Panc1 (cell line): ENCODE data around the gene KIF26A. TPM values are rescaled to one million over a fixed set of nuclear protein-coding genes. Genes with fewer than 3 reads are reported as not detected.
"Not testable (repeated sequence)": the region's sequence is repeated elsewhere in the genome, so short reads cannot be mapped to it uniquely, and the experiment has no call there.

Experiments used
- ATAC-seq: fragments of 200-7000 bp; cut with Tn5 transposase; 2 replicates; pipeline ENCODE4 v1.9.1; 2020; ENCODE audit warnings: mild to moderate bottlenecking, moderate library complexity
- BruUV-seq: library from RNA; stranded (reverse); fragments of 400-500 nt; replicated peaks from 2 replicates; lab custom pipeline; 2021; lab: Mats Ljungman, UMichigan
- CTCF ChIA-PET: fragments of 300-600 bp; sonication (Branson Sonifier 250); formaldehyde crosslinking; loops from one replicate; lab custom pipeline; 2022; ENCODE audit warnings: antibody characterized with exemption; lab: Charles Lee
- POLR2A ChIA-PET: fragments of 300-600 bp; sonication (Branson Sonifier 250); formaldehyde crosslinking; loops from one replicate; lab custom pipeline; 2022; ENCODE audit warnings: antibody characterized with exemption; lab: Charles Lee
- DNase-seq: peaks from one replicate; pipeline ENCODE4 v3.0.0-alpha.2; 2010; ENCODE audit warnings: low read depth, low spot score
- H3K27ac ChIP-seq: 2 replicates; pipeline ENCODE4 v1.5.1; 2011; ENCODE audit warnings: mild to moderate bottlenecking, low read length, inconsistent platforms
- H3K27me3 ChIP-seq: fragments of 200-500 bp; sonication (Bioruptor generic); 2 replicates; pipeline ENCODE4 v1.6.0; 2014; ENCODE audit warnings: low read length, inconsistent platforms; ENCODE audit not compliant: control insufficient read depth, insufficient read depth
- H3K36me3 ChIP-seq: fragments of 200-500 bp; sonication (Bioruptor generic); 2 replicates; pipeline ENCODE4 v1.5.1; 2014; ENCODE audit warnings: inconsistent platforms, mild to moderate bottlenecking, low read length, moderate library complexity; ENCODE audit not compliant: control insufficient read depth, insufficient read depth
- H3K4me1 ChIP-seq: 2 replicates; pipeline ENCODE4 v1.5.1; 2011; ENCODE audit warnings: inconsistent platforms, mild to moderate bottlenecking, low read length, moderate library complexity; ENCODE audit not compliant: control insufficient read depth, insufficient read depth
- H3K4me3 ChIP-seq, 2 experiments: 2 replicates each; pipeline ENCODE4 v1.5.1; 2011 to 2012; ENCODE audit warnings: low read depth in 2 of 2, low read length in 2 of 2, mild to moderate bottlenecking in 2 of 2, inconsistent platforms in 1 of 2, moderate library complexity in 1 of 2
- H3K9me3 ChIP-seq: fragments of 200-500 bp; sonication (Bioruptor generic); 2 replicates; pipeline ENCODE4 v1.5.1; 2014; ENCODE audit warnings: low read depth, mild to moderate bottlenecking, inconsistent platforms, low read length, moderate library complexity; ENCODE audit not compliant: control insufficient read depth, insufficient read depth
- CTCF ChIP-seq: fragments of 450-650 bp; IDR thresholded peaks from 2 replicates; pipeline ENCODE4 v1.5.1; 2017; ENCODE audit warnings: mild to moderate bottlenecking
- POLR2AphosphoS5 ChIP-seq: IDR thresholded peaks from 2 replicates; pipeline ENCODE4 v1.6.1; 2012; ENCODE audit warnings: mild to moderate bottlenecking, low read depth, low read length, moderate library complexity
- REST ChIP-seq, 2 experiments: IDR thresholded peaks; 2 replicates each; pipeline ENCODE4 v1.6.1; 2011 to 2012; ENCODE audit warnings: low read depth in 2 of 2, control low read depth in 1 of 2, low read length in 1 of 2, mild to moderate bottlenecking in 1 of 2, moderate library complexity in 1 of 2; ENCODE audit not compliant: insufficient read depth in 1 of 2
- SIN3A ChIP-seq: IDR thresholded peaks from 2 replicates; pipeline ENCODE4 v1.6.1; 2012; ENCODE audit warnings: low read depth, mild to moderate bottlenecking, low read length, moderate library complexity, borderline replicate concordance; ENCODE audit not compliant: insufficient read depth
- TCF7L2 ChIP-seq: IDR thresholded peaks from 2 replicates; pipeline ENCODE4 v1.6.1; 2011; ENCODE audit warnings: mild to moderate bottlenecking, low read depth, low read length, inconsistent platforms
- in situ Hi-C: cut with HindIII; loops from 2 replicates; pipeline ENCODE4 v1.10.0; 2016; ENCODE audit warnings: low sequenced_read_pairs, low pct_unique_long_range_greater_than_20kb
- intact Hi-C: fragments of 100-400 bp; cut with micrococcal nuclease; formaldehyde crosslinking; loops from one replicate; pipeline ENCODE4 v1.10.0; 2022; ENCODE audit not compliant: unreplicated experiment
- total RNA-seq: library from RNA; stranded (reverse); gene quantifications from one replicate; pipeline ENCODE4 v1.2.1, GENCODE V29; 2021; ENCODE audit not compliant: unreplicated experiment

KIF26A gene
- total RNA-seq, 1 experiment from 2014 or later, result 4.4 TPM

- ChIA-PET CTCF (no interaction called here), POLR2A (no interaction called here)
- peak; percentile 76 for TF ChIP-seq CTCF
- TF ChIP-seq POLR2AphosphoS5, result no peak
- no peak for TF ChIP-seq SIN3A
- no peak for TF ChIP-seq REST (IDR thresholded peaks at IDR 0.05; ENCODE audit: insufficient read depth in 1 of 2, low read depth in 2 of 2, low read length in 1 of 2)
- TF ChIP-seq TCF7L2, result no peak
- H3K27me3 ChIP-seq, result no peaks in the 10 kb centered on the region
- in situ Hi-C loops, result no loop called here
- no peaks in the 10 kb centered on the region for H3K4me1 ChIP-seq
- no TSS peak for BruUV-seq
- intact Hi-C loops, result no loop called here
- H3K4me3 ChIP-seq, result no peak overlapping the region
- no peaks in the 10 kb centered on the region for H3K36me3 ChIP-seq
- H3K27ac ChIP-seq, result no peak overlapping the region
- DNase-seq, result no peak
- no peak; the same call in 1 of the 2 replicates for ATAC-seq
- H3K9me3 ChIP-seq, result no peaks in the 10 kb centered on the region
Measured at GRCh38 chr14:104224506-104225277, 86.3 kb downstream of the KIF26A start.

- H3K27me3 ChIP-seq, POLR2A ChIA-PET, CTCF ChIA-PET, H3K4me1 ChIP-seq, intact Hi-C loops, H3K9me3 ChIP-seq, in situ Hi-C loops, H3K27ac ChIP-seq, H3K36me3 ChIP-seq, BruUV-seq, DNase-seq, H3K4me3 ChIP-seq, ATAC-seq: not testable (repeated sequence)
Measured at GRCh38 chr14:104225278-104226190, 87.1 kb downstream of the KIF26A start.
